MCF 10A (cell line): ENCODE data around the gene LPAR3. TPM values are rescaled to one million over a fixed set of nuclear protein-coding genes. Genes with fewer than 3 reads are reported as not detected.

Experiments
- BruUV-seq: library from RNA; stranded (reverse); fragments of 400-500 nt; replicated peaks from 2 replicates; lab custom pipeline; 2021; lab: Mats Ljungman, UMichigan
- CTCF ChIA-PET: fragments of 300-600 bp; sonication (Branson Sonifier 250); formaldehyde crosslinking; extraction: SDS; loops from one replicate; lab custom pipeline; 2021; ENCODE audit warnings: antibody characterized with exemption, inconsistent platforms; lab: Yijun Ruan, JAX
- POLR2A ChIA-PET: fragments of 300-600, 350-650 bp; sonication (Branson Sonifier 250); formaldehyde crosslinking; extraction: SDS; loops from one replicate; lab custom pipeline; 2020; ENCODE audit warnings: antibody characterized with exemption, inconsistent platforms; lab: Yijun Ruan, JAX
- DNase-seq: peaks from one replicate; pipeline ENCODE4 v3.0.0-alpha.2; 2018; ENCODE audit not compliant: unreplicated experiment
- H3K27ac Mint-ChIP-seq: one replicate; pipeline ENCODE4 v1.8.0; 2022; ENCODE audit warnings: mild to moderate bottlenecking, low read depth, mixed read lengths; ENCODE audit not compliant: unreplicated experiment
- H3K27me3 Mint-ChIP-seq: one replicate; pipeline ENCODE4 v1.8.0; 2022; ENCODE audit warnings: mixed read lengths; ENCODE audit not compliant: insufficient read depth, unreplicated experiment
- H3K36me3 Mint-ChIP-seq: one replicate; pipeline ENCODE4 v1.8.0; 2022; ENCODE audit warnings: mild to moderate bottlenecking, moderate library complexity, mixed read lengths; ENCODE audit not compliant: insufficient read depth, unreplicated experiment
- H3K4me1 Mint-ChIP-seq: one replicate; pipeline ENCODE4 v1.8.0; 2022; ENCODE audit warnings: mixed read lengths; ENCODE audit not compliant: insufficient read depth, unreplicated experiment
- H3K4me3 Mint-ChIP-seq: one replicate; pipeline ENCODE4 v1.8.0; 2022; ENCODE audit warnings: mild to moderate bottlenecking, moderate library complexity, mixed read lengths; ENCODE audit not compliant: unreplicated experiment
- H3K9me3 Mint-ChIP-seq: one replicate; pipeline ENCODE4 v1.8.0; 2022; ENCODE audit warnings: mixed read lengths; ENCODE audit not compliant: unreplicated experiment
- CTCF ChIP-seq: fragments of 200-600 bp; IDR thresholded peaks from one replicate; pipeline ENCODE4 v1.8.0; 2022; ENCODE audit warnings: antibody characterized with exemption, mild to moderate bottlenecking; ENCODE audit not compliant: unreplicated experiment
- intact Hi-C: fragments of 100-400 bp; cut with micrococcal nuclease; formaldehyde crosslinking; loops from 2 replicates; pipeline ENCODE4 v1.14.1; 2022
- total RNA-seq: library from RNA; stranded (reverse); gene quantifications from 2 replicates; pipeline ENCODE4 v1.2.3, GENCODE V29; 2022

LPAR3 gene
- total RNA-seq, 1 experiment from 2014 or later = 1.0 TPM

GRCh38 chr1:84803604-84804003 lies 89.4 kb downstream of the LPAR3 start:
- DNase-seq = no peak
- BruUV-seq = no TSS peak
- CTCF ChIA-PET = no interaction called here
- intact Hi-C loops = no loop called here
- Mint-ChIP-seq H3K4me1 (peaks cover 3% of the 10 kb centered on the region), H3K9me3 (no peaks in the 10 kb centered on the region), H3K27me3 (no peaks in the 10 kb centered on the region), H3K36me3 (no peaks in the 10 kb centered on the region), H3K4me3 (no peak overlapping the region), H3K27ac (no peak overlapping the region)
- TF ChIP-seq CTCF = no peak
- POLR2A ChIA-PET = interaction anchor here (1.5 kb wide), 1 partner anchor 8 kb away, joined by 3 read pairs; no protein-coding TSS in a partner anchor

GRCh38 chr1:84802567-84803232 lies 90.3 kb downstream of the LPAR3 start:
- peaks cover 5% of the 10 kb centered on the region for H3K4me1 Mint-ChIP-seq
- H3K27me3 Mint-ChIP-seq = no peaks in the 10 kb centered on the region
- BruUV-seq = no TSS peak
- intact Hi-C loops = no loop called here
- H3K9me3 Mint-ChIP-seq = no peaks in the 10 kb centered on the region
- no peak for DNase-seq
- no peak overlapping the region for H3K27ac Mint-ChIP-seq
- H3K36me3 Mint-ChIP-seq = no peaks in the 10 kb centered on the region
- TF ChIP-seq CTCF = no peak
- H3K4me3 Mint-ChIP-seq = no peak overlapping the region
- ChIA-PET POLR2A (interaction anchor here (0.6 to 1.5 kb wide), 9 partner anchors 9 to 582 kb away, joined by 3 to 6 read pairs (median 3); no protein-coding TSS in a partner anchor), CTCF (interaction anchor here (0.6 to 1.7 kb wide), 4 partner anchors 14 to 136 kb away, joined by 3 to 4 read pairs (median 4); no protein-coding TSS in a partner anchor)

DNA sequence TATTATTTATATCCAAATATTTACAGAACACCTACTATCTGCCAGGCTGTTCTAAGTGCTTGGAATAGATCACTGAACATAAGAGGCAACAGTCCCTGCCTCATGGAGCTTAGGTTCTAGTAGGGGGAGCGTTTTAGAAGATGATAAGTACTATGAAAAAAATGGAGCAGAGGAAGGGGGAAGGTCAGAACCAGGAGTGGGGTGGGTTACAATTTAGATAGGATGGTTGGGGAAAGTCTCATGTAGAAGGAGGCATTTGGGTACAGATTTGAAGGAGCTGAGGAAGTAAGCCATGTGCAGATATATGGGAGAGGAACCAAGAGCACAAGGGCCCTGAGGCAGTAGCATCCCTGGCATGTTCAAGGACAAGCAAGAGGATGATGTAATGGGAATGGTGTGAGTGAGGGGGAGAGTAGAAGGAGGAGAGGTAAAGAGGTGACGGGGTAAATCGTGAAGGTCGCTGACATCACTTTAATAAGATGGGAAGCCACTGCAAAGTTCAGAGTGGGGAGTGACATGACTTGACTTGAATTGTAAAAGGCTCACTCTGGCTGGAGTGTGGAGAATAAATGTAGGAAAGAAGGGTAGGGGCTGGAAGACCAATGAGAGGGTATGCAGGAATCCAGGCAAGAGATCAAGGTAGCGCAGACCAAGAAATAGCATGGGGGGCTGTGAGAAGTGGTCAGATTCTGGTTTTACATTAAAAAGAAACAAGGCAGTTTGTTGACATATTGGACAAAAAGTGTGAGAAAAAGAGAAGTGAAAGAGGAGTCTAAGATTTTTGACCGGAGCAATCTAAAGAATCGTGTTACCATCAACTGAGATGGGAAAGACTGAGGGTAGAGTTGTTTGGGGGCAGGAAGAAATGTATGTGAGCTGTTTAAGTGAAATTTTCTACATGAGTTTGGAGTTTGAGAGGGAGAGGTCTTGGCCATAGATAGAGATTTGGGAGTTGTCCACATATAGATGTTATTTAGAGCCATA lies 92.6 kb downstream of the LPAR3 start:
- CTCF ChIA-PET = interaction anchor here (0.6 kb wide), 1 partner anchor 12 kb away, joined by 3 read pairs; no protein-coding TSS in a partner anchor
- peaks cover 5% of the 10 kb centered on the region for H3K4me1 Mint-ChIP-seq
- no TSS peak for BruUV-seq

More for the DNA sequence above, 92.6 kb downstream of the LPAR3 start:
- Mint-ChIP-seq H3K36me3 (no peaks in the 10 kb centered on the region), H3K9me3 (no peaks in the 10 kb centered on the region), H3K27me3 (no peaks in the 10 kb centered on the region), H3K4me3 (no peak overlapping the region), H3K27ac (no peak overlapping the region)
- TF ChIP-seq CTCF = no peak
- intact Hi-C loops = no loop called here
- POLR2A ChIA-PET = no interaction called here
- no peak for DNase-seq
